ACHN (cell line): ENCODE results near the gene IFITM5.

Source experiments
- DNase-seq: peaks from one replicate; pipeline ENCODE4 v3.0.0-alpha.2; 2015
- in situ Hi-C: cut with HindIII; loops from 2 replicates; pipeline ENCODE4 v1.10.0; 2017; ENCODE audit warnings: low sequenced_read_pairs, low pct_ligation_motif_present, low pct_unique_long_range_greater_than_20kb

The IFITM5 gene

GRCh38 chr11:299951-300735 is 817 bp upstream of the IFITM5 start:
- in situ Hi-C loops, result no loop called here
- DNase-seq, result no peak

GRCh38 chr11:298406-299065 is 790 bp downstream of the IFITM5 start:
- no peak for DNase-seq
- in situ Hi-C loops, result no loop called here

- in situ Hi-C loops, result no loop called here
- no peak for DNase-seq
These were observed 1.5 kb downstream of the IFITM5 start for GRCh38 chr11:297586-298405.

- DNase-seq, result no peak
- in situ Hi-C loops, result no loop called here
These were observed 2.2 kb downstream of the IFITM5 start for GRCh38 chr11:297051-297585.

GRCh38 chr11:296171-297050 is 2.9 kb downstream of the IFITM5 start:
- in situ Hi-C loops, result no loop called here
- DNase-seq, result no peak

- in situ Hi-C loops, result no loop called here
- DNase-seq, result no peak
These were observed 3.8 kb downstream of the IFITM5 start for GRCh38 chr11:295351-296170.

- no peak for DNase-seq
- in situ Hi-C loops, result no loop called here
These were observed 4.5 kb downstream of the IFITM5 start for GRCh38 chr11:294780-295179.

GRCh38 chr11:293852-294661 is 5.3 kb downstream of the IFITM5 start:
- in situ Hi-C loops, result no loop called here

GRCh38 chr11:293271-293851 is 6.0 kb downstream of the IFITM5 start:
- DNase-seq, result no peak
- in situ Hi-C loops, result no loop called here

More at GRCh38 chr11:293852-294661, 5.3 kb downstream of the IFITM5 start:
- DNase-seq, result no peak

GRCh38 chr11:292211-293121 is 6.9 kb downstream of the IFITM5 start:
- in situ Hi-C loops, result no loop called here

GRCh38 chr11:291281-292210 is 7.8 kb downstream of the IFITM5 start:
- in situ Hi-C loops, result no loop called here

More at GRCh38 chr11:292211-293121, 6.9 kb downstream of the IFITM5 start:
- no peak for DNase-seq

GRCh38 chr11:290621-291231 is 8.6 kb downstream of the IFITM5 start:
- no peak for DNase-seq
- in situ Hi-C loops, result no loop called here

More at GRCh38 chr11:291281-292210, 7.8 kb downstream of the IFITM5 start:
- no peak for DNase-seq

GRCh38 chr11:289712-290620 is 9.4 kb downstream of the IFITM5 start:
- in situ Hi-C loops, result no loop called here
- DNase-seq, result no peak
